ENCODE measurements around the gene EGR1.

The EGR1 gene

GRCh38 chr5:138508958-138509357 is 43.7 kb downstream of the EGR1 start:
- DNase-seq, result no peak

DNA sequence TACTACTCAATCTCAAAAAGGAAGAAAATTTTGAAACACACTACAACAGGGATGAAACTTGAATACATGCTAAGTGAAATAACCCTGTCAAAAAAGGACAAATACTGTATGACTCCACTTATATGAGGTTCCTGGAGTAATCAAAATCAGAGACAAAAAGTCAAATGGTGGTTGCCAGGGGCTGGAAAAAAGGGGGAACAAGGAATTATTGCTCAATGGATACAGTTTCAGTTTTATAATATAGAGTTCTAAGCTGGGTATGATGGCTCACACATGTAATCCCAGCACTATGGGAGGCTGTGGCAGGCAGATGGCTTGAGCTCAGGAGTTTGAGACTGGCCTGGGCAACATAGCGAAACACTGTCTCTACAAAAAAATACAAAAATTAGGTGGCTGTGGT is 48.7 kb downstream of the EGR1 start:
- DNase-seq, result no peak

- DNase-seq, result no peak
Measured at GRCh38 chr5:138515556-138516245, 50.4 kb downstream of the EGR1 start.

DNA sequence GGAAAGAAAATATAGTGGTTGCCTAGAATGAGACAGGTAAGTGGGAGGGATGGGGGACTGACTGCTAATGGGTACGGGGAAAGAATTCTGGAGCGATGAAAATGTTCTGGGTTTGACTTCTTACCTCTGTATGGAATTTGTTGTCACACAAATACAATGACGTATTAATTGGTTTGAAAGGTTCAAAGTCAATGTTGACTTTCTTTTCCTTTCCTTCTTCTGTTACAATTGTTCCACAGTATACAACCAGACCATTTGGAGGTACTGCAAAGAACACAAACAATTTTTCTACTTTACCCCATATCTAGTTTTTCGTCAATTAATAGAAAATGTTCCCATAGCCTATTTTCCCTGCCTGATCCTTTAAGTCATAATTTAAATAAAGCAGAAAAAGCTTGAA is 52.2 kb downstream of the EGR1 start:
- DNase-seq, result no peak
